Measurements from ENCODE around the gene WNT5B.
"Not testable (repeated sequence)": the region's sequence is repeated elsewhere in the genome, so short reads cannot be mapped to it uniquely, and the experiment has no call there.

The WNT5B gene

GRCh38 chr12:1602706-1603105 lies 26.3 kb upstream of the WNT5B start:
- DNase-seq = not testable (repeated sequence)

- no peak for DNase-seq
Measured at GRCh38 chr12:1603269-1603993, 25.6 kb upstream of the WNT5B start.

GRCh38 chr12:1604464-1604863 lies 24.6 kb upstream of the WNT5B start:
- no peak for DNase-seq

GRCh38 chr12:1605129-1606020 lies 23.7 kb upstream of the WNT5B start:
- peak; percentile 60 for DNase-seq

GRCh38 chr12:1606021-1606622 lies 22.9 kb upstream of the WNT5B start:
- DNase-seq = peak; percentile 19

- DNase-seq = no peak
Measured at GRCh38 chr12:1607940-1608712, 20.9 kb upstream of the WNT5B start.

- peak; percentile 62 for DNase-seq
Measured at GRCh38 chr12:1608713-1609119, 20.3 kb upstream of the WNT5B start.

- no peak for DNase-seq
Measured at GRCh38 chr12:1610072-1610643, 18.9 kb upstream of the WNT5B start.

GRCh38 chr12:1611803-1612572 lies 17.0 kb upstream of the WNT5B start:
- peak; percentile 48 for DNase-seq

- no peak for DNase-seq
Measured at GRCh38 chr12:1613860-1614259, 15.2 kb upstream of the WNT5B start.

GRCh38 chr12:1614360-1614759 lies 14.7 kb upstream of the WNT5B start:
- no peak for DNase-seq

- peak; percentile 32 for DNase-seq
Measured at GRCh38 chr12:1616233-1617066, 12.6 kb upstream of the WNT5B start.

GRCh38 chr12:1618489-1618888 lies 10.5 kb upstream of the WNT5B start:
- peak; percentile 32 for DNase-seq

GRCh38 chr12:1619159-1619558 lies 9.9 kb upstream of the WNT5B start:
- no peak for DNase-seq

- DNase-seq = peak; percentile 88
Measured at GRCh38 chr12:1619587-1619986, 9.4 kb upstream of the WNT5B start.

- no peak for DNase-seq
Measured at GRCh38 chr12:1620092-1620491, 8.9 kb upstream of the WNT5B start.

GRCh38 chr12:1622406-1622805 lies 6.6 kb upstream of the WNT5B start:
- DNase-seq = no peak

GRCh38 chr12:1629338-1630132 lies 504 bp downstream of the WNT5B start:
- no peak for DNase-seq

GRCh38 chr12:1630133-1630826 lies 1.2 kb downstream of the WNT5B start:
- no peak for DNase-seq

Data from GF-D8 (cell line).